ENCODE results near the gene IGF1R.
"Not testable (repeated sequence)": the region's sequence is repeated elsewhere in the genome, so short reads cannot be mapped to it uniquely, and the experiment has no call there.

The IGF1R gene

DNA sequence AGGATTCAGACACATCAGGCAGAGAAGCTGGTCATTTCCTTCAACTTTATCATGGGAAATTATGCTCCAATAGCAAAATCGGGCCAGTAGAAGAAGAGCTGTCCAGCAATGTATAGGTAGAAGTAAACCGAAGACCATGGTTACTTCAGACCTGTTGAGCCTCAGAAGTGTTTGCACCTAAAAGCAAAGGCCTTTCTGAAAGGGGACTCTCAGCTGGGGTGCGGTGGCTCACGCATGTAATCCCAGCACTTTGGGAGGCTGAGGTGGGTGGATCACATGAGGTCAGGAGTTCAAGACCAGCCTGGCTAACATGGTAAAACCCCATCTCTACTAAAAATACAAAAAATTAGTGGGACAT, 316.8 kb downstream of the IGF1R start:
- H3K4me1 ChIP-seq (ENCODE audit: control insufficient read depth, insufficient read depth, low read length); H3K9me3 ChIP-seq (ENCODE audit: control insufficient read depth, low read length); H3K27me3 ChIP-seq (ENCODE audit: control insufficient read depth, insufficient read depth, low read length); H3K9ac ChIP-seq (ENCODE audit: low read length); H3K36me3 ChIP-seq (ENCODE audit: control insufficient read depth, insufficient read depth, low read length); H3K4me3 ChIP-seq (ENCODE audit: low read length): not testable (repeated sequence)

DNA sequence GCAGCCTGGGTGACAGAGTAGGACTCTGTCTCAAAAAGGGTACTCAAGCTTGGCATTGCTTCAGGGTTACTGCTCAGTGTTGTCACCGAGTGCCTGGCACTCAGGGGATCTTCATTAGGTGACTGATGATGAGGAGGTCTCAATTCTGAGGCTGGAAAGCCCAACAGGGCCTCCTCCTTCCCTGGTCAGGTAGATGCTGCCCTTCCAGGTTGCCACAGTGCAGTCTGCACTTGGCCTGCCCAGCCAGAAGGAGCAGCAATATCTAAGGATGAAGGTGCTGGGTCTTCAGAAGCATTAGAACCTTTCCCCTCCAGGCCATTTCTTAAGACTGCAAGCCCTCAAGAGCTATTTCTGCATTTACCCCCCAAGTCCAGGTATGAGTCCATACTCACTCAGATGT, 317.3 kb downstream of the IGF1R start:
- no peaks in the 10 kb centered on the region for H3K4me1 ChIP-seq (ENCODE audit: control insufficient read depth, insufficient read depth, low read length)
- H3K36me3 ChIP-seq (ENCODE audit: control insufficient read depth, insufficient read depth, low read length): no peaks in the 10 kb centered on the region
- no peaks in the 10 kb centered on the region for H3K27me3 ChIP-seq (ENCODE audit: control insufficient read depth, insufficient read depth, low read length)
- H3K9ac ChIP-seq (ENCODE audit: low read length): no peak overlapping the region
- H3K9me3 ChIP-seq (ENCODE audit: control insufficient read depth, low read length): no peaks in the 10 kb centered on the region
- H3K4me3 ChIP-seq (ENCODE audit: low read length): no peak overlapping the region

DNA sequence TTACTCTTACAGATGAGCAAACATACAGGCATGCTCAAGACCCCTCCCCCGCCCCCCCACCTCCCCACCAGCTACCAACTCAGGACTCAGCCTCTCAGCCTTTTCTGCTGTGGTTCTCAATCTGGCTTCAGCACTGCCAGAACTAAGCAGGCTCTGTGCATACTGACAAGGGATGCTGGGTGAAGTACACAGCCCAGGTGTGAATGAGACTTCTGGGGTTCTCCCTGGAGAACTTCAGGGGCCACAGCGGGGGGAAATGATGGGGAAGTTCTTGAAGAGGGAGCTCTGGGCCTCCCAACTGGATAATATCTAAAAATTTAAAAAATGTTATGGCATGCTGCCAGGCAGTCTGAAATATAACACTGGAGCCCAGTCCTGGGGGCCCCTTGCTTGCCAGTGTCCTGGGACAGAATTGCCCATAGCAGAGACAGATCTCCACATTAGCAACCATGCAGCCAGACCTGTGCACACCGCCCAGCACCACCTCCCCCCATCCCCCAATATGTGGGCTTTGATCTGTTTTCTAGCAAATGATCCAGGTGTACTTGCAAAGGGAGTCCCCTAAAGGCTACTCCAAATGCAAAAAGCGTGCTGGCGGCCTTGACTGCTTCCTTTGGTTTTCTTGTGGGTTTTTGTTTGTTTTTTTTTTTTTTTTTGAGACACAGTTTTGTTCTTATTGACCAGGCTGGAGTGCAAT, 317.9 kb downstream of the IGF1R start:
- Histone ChIP-seq H3K4me3 (ENCODE audit: low read length) (no peak overlapping the region), H3K9me3 (ENCODE audit: control insufficient read depth, low read length) (no peaks in the 10 kb centered on the region), H3K4me1 (ENCODE audit: control insufficient read depth, insufficient read depth, low read length) (no peaks in the 10 kb centered on the region), H3K36me3 (ENCODE audit: control insufficient read depth, insufficient read depth, low read length) (no peaks in the 10 kb centered on the region), H3K9ac (ENCODE audit: low read length) (no peak overlapping the region), H3K27me3 (ENCODE audit: control insufficient read depth, insufficient read depth, low read length) (no peaks in the 10 kb centered on the region)

DNA sequence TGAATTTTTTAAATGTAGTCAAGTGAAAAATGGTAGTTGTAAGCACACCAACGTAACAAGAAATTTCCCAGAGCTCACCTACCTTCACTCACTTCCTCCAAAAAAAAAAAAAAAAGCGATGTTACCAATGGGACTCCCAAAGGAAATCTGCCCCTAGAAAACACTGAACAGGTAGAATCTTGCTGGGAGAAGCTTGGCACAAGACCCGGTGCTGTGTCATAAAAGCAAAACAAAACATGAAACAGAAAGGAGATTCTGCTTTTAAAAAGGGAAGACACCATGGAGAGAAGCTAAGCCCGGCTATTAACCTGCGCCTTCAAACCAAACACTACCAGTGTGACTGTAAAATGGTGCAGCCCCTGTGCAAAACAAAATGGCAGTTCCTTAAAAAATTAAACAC, 318.8 kb downstream of the IGF1R start:
- H3K4me3 ChIP-seq (ENCODE audit: low read length): no peak overlapping the region
- H3K27me3 ChIP-seq (ENCODE audit: control insufficient read depth, insufficient read depth, low read length): no peaks in the 10 kb centered on the region
- H3K9me3 ChIP-seq (ENCODE audit: control insufficient read depth, low read length): no peaks in the 10 kb centered on the region
- H3K4me1 ChIP-seq (ENCODE audit: control insufficient read depth, insufficient read depth, low read length): no peaks in the 10 kb centered on the region
- no peaks in the 10 kb centered on the region for H3K36me3 ChIP-seq (ENCODE audit: control insufficient read depth, insufficient read depth, low read length)
- H3K9ac ChIP-seq (ENCODE audit: low read length): no peak overlapping the region

DNA sequence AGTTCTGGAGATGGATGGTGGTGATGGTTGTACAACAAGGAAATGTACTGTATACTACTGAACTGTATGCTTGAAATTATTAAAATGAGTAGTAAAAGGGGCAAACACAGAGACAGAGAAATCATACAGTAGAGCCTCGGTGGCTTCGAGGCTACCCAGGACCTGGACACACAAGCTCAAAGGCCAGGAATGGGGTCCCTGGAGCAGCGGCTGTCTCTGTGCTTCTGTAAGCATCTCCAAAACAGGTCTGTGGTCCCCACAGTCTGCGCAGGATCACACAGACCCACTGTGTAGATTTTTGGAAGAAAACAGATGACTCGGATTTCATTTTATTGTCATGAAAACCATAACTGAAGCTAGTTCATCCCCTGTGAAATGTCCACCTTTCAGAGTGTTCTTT, 319.6 kb downstream of the IGF1R start:
- H3K9me3 ChIP-seq (ENCODE audit: control insufficient read depth, low read length): no peaks in the 10 kb centered on the region
- H3K4me1 ChIP-seq (ENCODE audit: control insufficient read depth, insufficient read depth, low read length): no peaks in the 10 kb centered on the region

DNA sequence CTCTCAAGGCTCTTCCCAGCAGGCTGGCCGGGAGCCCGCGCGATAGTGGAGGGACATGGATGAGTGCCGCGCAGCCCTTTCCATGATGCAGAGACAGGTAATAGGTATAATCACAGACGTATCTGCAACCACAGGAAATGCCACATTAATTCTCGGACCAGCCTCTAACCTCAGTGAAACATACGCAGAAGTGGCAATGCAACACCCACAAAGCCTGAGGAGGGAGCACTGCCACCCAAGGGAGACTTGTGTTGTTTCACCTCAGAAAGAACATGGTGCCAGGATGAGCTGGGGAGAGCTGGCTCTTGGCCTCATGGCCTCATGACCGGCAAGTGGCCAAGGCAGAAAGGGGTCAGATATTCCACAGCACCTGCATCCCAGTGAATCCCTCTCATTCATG, 320.2 kb downstream of the IGF1R start:
- Histone ChIP-seq H3K36me3 (ENCODE audit: control insufficient read depth, insufficient read depth, low read length) (no peaks in the 10 kb centered on the region), H3K9ac (ENCODE audit: low read length) (no peak overlapping the region)

More for the DNA sequence above, 319.6 kb downstream of the IGF1R start:
- no peak overlapping the region for H3K4me3 ChIP-seq (ENCODE audit: low read length)
- no peak overlapping the region for H3K9ac ChIP-seq (ENCODE audit: low read length)
- no peaks in the 10 kb centered on the region for H3K36me3 ChIP-seq (ENCODE audit: control insufficient read depth, insufficient read depth, low read length)
- H3K27me3 ChIP-seq (ENCODE audit: control insufficient read depth, insufficient read depth, low read length): no peaks in the 10 kb centered on the region

DNA sequence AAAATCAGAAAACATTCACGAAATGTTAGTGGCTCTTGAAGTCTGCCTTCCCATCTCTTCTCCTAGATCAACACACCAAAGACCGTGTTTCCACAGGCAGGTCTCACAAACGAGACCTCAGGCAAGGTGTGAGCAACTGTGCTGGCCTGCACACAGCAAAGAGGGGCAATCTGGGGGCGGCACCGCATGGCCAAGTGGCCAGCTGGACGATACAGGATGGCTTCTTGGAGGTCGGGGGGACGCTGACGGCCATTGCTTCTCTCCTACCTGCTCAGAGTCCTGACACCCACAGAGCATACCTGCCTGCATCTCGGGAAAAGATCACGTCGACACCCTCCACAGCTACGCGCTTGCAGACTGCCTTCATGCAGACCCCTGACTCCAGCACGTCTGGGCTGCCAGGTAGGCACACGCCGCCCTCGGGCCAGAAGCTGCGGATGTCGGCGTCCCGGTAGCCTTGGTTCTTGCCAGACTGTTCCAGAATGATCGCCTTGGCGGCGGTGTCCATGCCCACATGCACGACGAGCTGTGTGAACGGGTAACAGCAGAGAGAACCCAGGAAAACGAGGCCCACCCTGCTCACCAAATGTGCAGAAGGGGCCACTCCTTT, 320.9 kb downstream of the IGF1R start:
- no peaks in the 10 kb centered on the region for H3K36me3 ChIP-seq (ENCODE audit: control insufficient read depth, insufficient read depth, low read length)
- no peaks in the 10 kb centered on the region for H3K4me1 ChIP-seq (ENCODE audit: control insufficient read depth, insufficient read depth, low read length)
- no peak overlapping the region for H3K4me3 ChIP-seq (ENCODE audit: low read length)
- no peaks in the 10 kb centered on the region for H3K27me3 ChIP-seq (ENCODE audit: control insufficient read depth, insufficient read depth, low read length)
- H3K9ac ChIP-seq (ENCODE audit: low read length): no peak overlapping the region
- H3K9me3 ChIP-seq (ENCODE audit: control insufficient read depth, low read length): no peaks in the 10 kb centered on the region

More for the DNA sequence above, 320.2 kb downstream of the IGF1R start:
- no peaks in the 10 kb centered on the region for H3K9me3 ChIP-seq (ENCODE audit: control insufficient read depth, low read length)
- H3K27me3 ChIP-seq (ENCODE audit: control insufficient read depth, insufficient read depth, low read length): no peaks in the 10 kb centered on the region
- no peak overlapping the region for H3K4me3 ChIP-seq (ENCODE audit: low read length)
- no peaks in the 10 kb centered on the region for H3K4me1 ChIP-seq (ENCODE audit: control insufficient read depth, insufficient read depth, low read length)

DNA sequence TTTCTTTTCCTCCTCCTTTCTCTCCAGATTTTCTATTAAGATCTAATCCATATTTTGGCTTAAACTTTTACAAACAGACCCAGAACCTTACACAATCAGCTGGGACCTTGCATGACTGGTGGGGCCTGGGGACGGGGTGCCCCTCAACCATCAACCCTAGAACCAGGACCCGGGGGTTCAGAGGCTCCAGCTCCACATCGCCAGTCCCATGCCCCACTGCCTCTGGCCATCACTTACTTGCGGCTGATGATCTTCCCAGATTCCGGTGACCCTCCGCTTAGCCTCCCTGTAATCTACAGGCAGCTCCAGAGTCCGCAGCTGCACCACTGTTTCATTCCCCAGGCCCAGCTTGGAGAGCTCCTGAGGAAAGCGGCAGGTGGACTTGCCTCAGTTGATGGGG, 322.5 kb downstream of the IGF1R start:
- Histone ChIP-seq H3K9ac (ENCODE audit: low read length) (no peak overlapping the region), H3K9me3 (ENCODE audit: control insufficient read depth, low read length) (no peaks in the 10 kb centered on the region), H3K4me3 (ENCODE audit: low read length) (no peak overlapping the region), H3K27me3 (ENCODE audit: control insufficient read depth, insufficient read depth, low read length) (no peaks in the 10 kb centered on the region), H3K36me3 (ENCODE audit: control insufficient read depth, insufficient read depth, low read length) (no peaks in the 10 kb centered on the region), H3K4me1 (ENCODE audit: control insufficient read depth, insufficient read depth, low read length) (no peaks in the 10 kb centered on the region)

DNA sequence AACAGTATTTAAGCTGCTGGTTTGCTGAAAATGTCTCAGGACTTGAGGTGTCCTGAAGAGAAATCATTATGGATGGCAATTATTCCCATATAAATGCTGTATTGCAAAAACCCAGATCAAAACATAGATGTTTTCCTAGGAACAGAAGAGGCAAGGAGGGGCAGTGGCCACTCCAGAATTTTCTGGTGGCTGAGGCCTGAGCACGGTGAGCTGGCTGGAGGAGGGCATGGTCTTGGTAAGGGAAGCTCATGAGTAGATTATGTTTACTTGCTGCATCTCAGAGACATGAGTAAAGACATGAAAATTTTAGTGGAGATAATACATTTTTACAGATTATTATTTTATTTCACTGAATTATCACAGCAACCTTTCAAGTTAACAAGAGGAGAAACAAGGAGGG, 328.2 kb downstream of the IGF1R start:
- H3K4me3 ChIP-seq (ENCODE audit: low read length): no peak overlapping the region
- H3K27me3 ChIP-seq (ENCODE audit: control insufficient read depth, insufficient read depth, low read length): no peaks in the 10 kb centered on the region
- no peaks in the 10 kb centered on the region for H3K4me1 ChIP-seq (ENCODE audit: control insufficient read depth, insufficient read depth, low read length)
- no peaks in the 10 kb centered on the region for H3K36me3 ChIP-seq (ENCODE audit: control insufficient read depth, insufficient read depth, low read length)
- no peaks in the 10 kb centered on the region for H3K9me3 ChIP-seq (ENCODE audit: control insufficient read depth, low read length)
- H3K9ac ChIP-seq (ENCODE audit: low read length): no peak overlapping the region

DNA sequence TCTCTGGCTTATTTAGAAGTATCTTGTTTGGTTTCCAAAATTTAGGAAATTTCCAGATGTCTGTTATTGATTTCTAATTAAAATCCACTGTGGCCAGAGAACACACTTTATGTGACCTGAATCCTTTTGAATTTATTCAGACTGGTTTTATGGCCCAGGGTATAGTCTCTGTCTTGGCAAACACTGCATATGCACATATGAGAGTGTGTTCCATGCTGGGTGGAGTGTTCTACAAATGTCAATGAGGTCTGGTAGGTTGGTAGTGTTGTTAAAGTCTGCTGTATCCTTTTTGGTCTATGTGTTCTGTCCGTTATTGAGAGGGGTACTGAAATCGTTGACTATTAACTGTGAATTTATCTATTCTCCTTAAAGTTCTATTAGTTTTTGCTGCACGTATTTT, 329.1 kb downstream of the IGF1R start:
- H3K9ac ChIP-seq (ENCODE audit: low read length): no peak overlapping the region
- peaks cover 4% of the 10 kb centered on the region for H3K4me1 ChIP-seq (ENCODE audit: control insufficient read depth, insufficient read depth, low read length)
- no peaks in the 10 kb centered on the region for H3K9me3 ChIP-seq (ENCODE audit: control insufficient read depth, low read length)
- no peaks in the 10 kb centered on the region for H3K27me3 ChIP-seq (ENCODE audit: control insufficient read depth, insufficient read depth, low read length)
- no peak overlapping the region for H3K4me3 ChIP-seq (ENCODE audit: low read length)
- H3K36me3 ChIP-seq (ENCODE audit: control insufficient read depth, insufficient read depth, low read length): no peaks in the 10 kb centered on the region

DNA sequence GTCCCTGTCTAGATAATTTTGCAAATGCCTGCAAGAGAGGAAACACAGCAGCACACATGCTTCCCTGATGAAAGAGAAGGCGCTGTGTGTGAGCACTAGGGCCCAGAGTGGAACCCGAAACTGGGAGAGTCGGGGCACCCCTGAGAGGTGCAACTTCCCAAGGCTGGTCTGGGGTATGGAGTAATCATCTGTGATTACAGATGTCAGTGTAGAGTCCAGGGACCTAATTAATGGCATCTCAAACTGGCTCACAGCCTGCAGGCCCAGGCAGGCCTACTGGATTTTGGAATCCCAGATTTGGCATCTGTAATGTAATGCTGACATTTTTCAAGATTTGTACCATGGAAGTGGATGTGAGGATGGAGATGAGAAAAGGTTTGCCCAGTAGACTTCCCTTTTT, 329.8 kb downstream of the IGF1R start:
- no peaks in the 10 kb centered on the region for H3K27me3 ChIP-seq (ENCODE audit: control insufficient read depth, insufficient read depth, low read length)
- peaks cover 5% of the 10 kb centered on the region for H3K4me1 ChIP-seq (ENCODE audit: control insufficient read depth, insufficient read depth, low read length)
- no peak overlapping the region for H3K4me3 ChIP-seq (ENCODE audit: low read length)
- H3K36me3 ChIP-seq (ENCODE audit: control insufficient read depth, insufficient read depth, low read length): no peaks in the 10 kb centered on the region
- no peaks in the 10 kb centered on the region for H3K9me3 ChIP-seq (ENCODE audit: control insufficient read depth, low read length)
- no peak overlapping the region for H3K9ac ChIP-seq (ENCODE audit: low read length)

DNA sequence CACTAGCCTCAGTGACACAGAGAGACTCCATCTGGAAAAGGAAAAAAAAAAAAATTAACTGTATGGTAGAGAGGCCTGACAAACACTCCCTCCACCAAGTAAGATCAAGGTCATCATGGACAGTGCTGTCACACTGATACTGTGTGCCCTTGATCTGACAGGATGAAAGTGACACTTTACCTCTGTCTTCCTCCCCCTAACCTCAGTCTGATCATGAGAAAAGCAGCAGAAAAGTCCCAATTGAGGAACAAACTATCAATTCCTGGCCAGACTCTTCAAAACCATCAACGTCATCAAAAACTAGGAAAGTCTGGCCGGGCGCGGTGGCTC, 332.5 kb downstream of the IGF1R start:
- Histone ChIP-seq H3K27me3 (ENCODE audit: control insufficient read depth, insufficient read depth, low read length) (no peaks in the 10 kb centered on the region), H3K9me3 (ENCODE audit: control insufficient read depth, low read length) (no peaks in the 10 kb centered on the region), H3K9ac (ENCODE audit: low read length) (no peak overlapping the region), H3K4me1 (ENCODE audit: control insufficient read depth, insufficient read depth, low read length) (peaks cover 14% of the 10 kb centered on the region), H3K36me3 (ENCODE audit: control insufficient read depth, insufficient read depth, low read length) (no peaks in the 10 kb centered on the region), H3K4me3 (ENCODE audit: low read length) (no peak overlapping the region)
